ENCODE results near the gene DGKH.
A peak's percentile ranks its signal among the peaks of the same experiment; 100 is the strongest.

- TF ChIP-seq EP300 (IDR thresholded peaks at IDR 0.05; ENCODE audit: low read length), result no peak
- TF ChIP-seq, protein P1, sequence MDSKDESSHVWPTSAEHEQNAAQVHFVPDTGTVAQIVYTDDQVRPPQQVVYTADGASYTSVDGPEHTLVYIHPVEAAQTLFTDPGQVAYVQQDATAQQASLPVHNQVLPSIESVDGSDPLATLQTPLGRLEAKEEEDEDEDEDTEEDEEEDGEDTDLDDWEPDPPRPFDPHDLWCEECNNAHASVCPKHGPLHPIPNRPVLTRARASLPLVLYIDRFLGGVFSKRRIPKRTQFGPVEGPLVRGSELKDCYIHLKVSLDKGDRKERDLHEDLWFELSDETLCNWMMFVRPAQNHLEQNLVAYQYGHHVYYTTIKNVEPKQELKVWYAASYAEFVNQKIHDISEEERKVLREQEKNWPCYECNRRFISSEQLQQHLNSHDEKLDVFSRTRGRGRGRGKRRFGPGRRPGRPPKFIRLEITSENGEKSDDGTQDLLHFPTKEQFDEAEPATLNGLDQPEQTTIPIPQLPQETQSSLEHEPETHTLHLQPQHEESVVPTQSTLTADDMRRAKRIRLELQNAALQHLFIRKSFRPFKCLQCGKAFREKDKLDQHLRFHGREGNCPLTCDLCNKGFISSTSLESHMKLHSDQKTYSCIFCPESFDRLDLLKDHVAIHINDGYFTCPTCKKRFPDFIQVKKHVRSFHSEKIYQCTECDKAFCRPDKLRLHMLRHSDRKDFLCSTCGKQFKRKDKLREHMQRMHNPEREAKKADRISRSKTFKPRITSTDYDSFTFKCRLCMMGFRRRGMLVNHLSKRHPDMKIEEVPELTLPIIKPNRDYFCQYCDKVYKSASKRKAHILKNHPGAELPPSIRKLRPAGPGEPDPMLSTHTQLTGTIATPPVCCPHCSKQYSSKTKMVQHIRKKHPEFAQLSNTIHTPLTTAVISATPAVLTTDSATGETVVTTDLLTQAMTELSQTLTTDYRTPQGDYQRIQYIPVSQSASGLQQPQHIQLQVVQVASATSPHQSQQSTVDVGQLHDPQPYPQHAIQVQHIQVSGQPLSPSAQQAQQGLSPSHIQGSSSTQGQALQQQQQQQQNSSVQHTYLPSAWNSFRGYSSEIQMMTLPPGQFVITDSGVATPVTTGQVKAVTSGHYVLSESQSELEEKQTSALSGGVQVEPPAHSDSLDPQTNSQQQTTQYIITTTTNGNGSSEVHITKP (IDR thresholded peaks at IDR 0.05; ENCODE audit: partially characterized antibody), result no peak
- no peak for TF ChIP-seq ZNF609 (CRISPR knock-in tag; IDR thresholded peaks at IDR 0.05; ENCODE audit: borderline replicate concordance)
- TF ChIP-seq TCF7L2 (IDR thresholded peaks at IDR 0.05; ENCODE audit: low read depth, low read length), result no peak
- TF ChIP-seq SREBF2 (CRISPR knock-in tag; IDR thresholded peaks at IDR 0.05), result no peak
- TF ChIP-seq, protein P2, sequence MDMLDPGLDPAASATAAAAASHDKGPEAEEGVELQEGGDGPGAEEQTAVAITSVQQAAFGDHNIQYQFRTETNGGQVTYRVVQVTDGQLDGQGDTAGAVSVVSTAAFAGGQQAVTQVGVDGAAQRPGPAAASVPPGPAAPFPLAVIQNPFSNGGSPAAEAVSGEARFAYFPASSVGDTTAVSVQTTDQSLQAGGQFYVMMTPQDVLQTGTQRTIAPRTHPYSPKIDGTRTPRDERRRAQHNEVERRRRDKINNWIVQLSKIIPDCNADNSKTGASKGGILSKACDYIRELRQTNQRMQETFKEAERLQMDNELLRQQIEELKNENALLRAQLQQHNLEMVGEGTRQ (CRISPR knock-in tag; IDR thresholded peaks at IDR 0.05), result no peak
- TF ChIP-seq RBBP5 (IDR thresholded peaks at IDR 0.05; ENCODE audit: borderline replicate concordance, insufficient read depth, low read length, poor library complexity, severe bottlenecking), result no peak
- TF ChIP-seq, protein P3, sequence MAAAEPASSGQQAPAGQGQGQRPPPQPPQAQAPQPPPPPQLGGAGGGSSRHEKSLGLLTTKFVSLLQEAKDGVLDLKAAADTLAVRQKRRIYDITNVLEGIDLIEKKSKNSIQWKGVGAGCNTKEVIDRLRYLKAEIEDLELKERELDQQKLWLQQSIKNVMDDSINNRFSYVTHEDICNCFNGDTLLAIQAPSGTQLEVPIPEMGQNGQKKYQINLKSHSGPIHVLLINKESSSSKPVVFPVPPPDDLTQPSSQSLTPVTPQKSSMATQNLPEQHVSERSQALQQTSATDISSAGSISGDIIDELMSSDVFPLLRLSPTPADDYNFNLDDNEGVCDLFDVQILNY (CRISPR knock-in tag; IDR thresholded peaks at IDR 0.05), result no peak
- no peak for TF ChIP-seq POLR2A (conservative IDR thresholded peaks at IDR 0.05)
- TF ChIP-seq, protein P4, sequence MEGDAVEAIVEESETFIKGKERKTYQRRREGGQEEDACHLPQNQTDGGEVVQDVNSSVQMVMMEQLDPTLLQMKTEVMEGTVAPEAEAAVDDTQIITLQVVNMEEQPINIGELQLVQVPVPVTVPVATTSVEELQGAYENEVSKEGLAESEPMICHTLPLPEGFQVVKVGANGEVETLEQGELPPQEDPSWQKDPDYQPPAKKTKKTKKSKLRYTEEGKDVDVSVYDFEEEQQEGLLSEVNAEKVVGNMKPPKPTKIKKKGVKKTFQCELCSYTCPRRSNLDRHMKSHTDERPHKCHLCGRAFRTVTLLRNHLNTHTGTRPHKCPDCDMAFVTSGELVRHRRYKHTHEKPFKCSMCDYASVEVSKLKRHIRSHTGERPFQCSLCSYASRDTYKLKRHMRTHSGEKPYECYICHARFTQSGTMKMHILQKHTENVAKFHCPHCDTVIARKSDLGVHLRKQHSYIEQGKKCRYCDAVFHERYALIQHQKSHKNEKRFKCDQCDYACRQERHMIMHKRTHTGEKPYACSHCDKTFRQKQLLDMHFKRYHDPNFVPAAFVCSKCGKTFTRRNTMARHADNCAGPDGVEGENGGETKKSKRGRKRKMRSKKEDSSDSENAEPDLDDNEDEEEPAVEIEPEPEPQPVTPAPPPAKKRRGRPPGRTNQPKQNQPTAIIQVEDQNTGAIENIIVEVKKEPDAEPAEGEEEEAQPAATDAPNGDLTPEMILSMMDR (IDR thresholded peaks at IDR 0.05 in 2 of 3, conservative IDR thresholded peaks at IDR 0.05 in 1 of 3; ENCODE audit: insufficient read depth in 2 of 3, low read depth in 1 of 3, low read length in 3 of 3), result peak in 1 of 3 experiments; percentile 39; a peak in 2 of 6 replicates
Observed at GRCh38 chr13:42078128-42078808, 29.8 kb downstream of the DGKH start.

All from K562 (cell line).